HG03521 (cell line): ENCODE measurements around the gene PPP1R3D.
"Not testable (repeated sequence)": the region's sequence is repeated elsewhere in the genome, so short reads cannot be mapped to it uniquely, and the experiment has no call there.

Experiments used
- ATAC-seq: cut with Tn5 transposase; IDR thresholded peaks from one replicate; pipeline ENCODE4 v1.9.1; 2021; ENCODE audit warnings: mild to moderate bottlenecking, moderate library complexity; ENCODE audit not compliant: unreplicated experiment

PPP1R3D gene

DNA sequence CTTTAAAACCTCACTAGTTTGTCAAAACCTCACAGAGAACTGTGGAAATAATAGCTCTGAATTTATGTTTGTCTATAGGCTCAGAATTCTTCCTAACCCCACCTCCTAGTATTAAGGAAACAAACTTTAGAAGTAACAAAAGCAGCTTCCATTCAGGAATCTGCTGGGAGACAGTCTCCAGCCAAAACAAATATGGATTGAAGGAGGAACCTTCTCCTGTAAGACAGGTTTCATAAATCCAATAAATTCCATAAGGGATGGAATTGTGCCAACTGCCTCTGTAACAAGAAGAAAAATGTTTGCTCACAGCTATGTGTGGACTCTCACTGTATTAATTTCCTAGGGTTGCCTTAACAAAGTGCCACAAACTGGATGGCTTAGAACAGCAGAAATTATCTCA lies 14.2 kb downstream of the PPP1R3D start:
- no peak for ATAC-seq

DNA sequence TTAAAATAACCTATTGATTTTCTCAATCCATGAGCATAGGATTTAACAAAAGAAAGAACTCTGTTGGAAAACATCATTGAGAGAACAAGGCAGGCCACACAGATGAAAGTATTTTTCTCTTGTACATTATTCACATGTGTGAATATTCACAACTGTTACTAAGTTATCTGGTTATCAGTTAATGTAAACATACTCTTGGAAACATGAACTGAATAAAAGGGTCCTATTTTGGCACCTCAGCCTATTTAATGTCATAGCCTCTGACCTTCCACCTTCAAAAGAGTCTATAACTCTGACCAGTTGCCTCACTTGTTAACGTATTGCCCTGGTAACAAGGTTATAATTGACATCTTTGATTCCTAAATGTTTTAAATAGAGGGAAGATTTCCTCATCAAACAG lies 14.7 kb downstream of the PPP1R3D start:
- ATAC-seq = no peak

DNA sequence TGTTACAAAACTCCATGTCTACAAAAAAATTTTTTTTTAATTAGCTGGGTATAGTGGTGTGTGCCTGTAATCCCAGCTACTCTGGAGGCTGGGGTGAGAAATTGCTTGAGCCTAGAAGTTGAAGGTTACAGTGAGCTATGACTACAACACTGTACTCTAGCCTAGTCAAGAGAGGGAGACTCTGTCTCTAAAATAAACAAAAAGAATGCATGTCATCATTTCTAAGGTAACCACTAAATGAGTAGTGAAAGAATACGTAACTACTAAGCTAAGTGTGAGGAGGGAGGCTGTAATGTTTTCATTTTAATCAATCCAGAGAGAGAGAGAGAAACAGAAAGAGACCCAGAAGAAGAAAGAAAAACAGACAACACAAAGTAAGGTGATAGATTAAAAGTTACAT lies 16.6 kb downstream of the PPP1R3D start:
- ATAC-seq = no peak

DNA sequence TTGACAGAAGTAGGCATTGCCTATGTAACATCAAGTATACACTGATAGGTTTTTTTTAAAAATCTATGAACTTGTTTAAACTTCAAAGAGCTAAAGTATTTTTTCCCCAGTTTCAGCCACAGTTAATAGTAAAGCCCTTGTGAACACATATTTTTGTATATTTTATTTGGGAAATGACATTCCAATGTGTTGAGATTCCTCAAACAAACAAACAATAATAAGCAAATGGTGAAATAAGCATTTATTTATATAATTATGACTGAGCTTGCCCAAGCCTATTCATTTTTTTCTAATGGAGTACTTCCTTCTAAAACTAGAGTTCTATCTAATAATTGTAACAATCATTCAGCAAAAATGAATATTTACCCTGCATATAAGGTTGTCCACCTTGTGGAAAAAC lies 19.2 kb downstream of the PPP1R3D start:
- no peak for ATAC-seq

DNA sequence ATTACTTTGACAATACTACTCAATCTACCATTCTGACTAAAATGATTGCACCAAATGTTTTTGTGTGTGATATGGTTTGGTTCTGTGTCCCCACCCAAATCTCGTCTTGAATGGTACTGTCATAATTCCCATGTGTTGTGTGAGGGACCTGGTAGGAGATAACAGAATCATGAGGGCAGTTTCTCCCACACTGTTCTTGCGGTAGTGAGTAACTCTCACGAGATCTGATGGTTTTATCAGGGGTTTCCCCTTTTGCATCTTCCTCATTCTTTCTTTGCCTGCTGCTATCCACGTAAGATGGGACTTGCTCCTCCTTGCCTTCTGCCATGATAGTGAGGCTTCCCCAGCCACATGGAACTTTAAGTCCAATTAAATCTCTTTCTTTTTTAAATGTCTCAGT lies 27.5 kb downstream of the PPP1R3D start:
- ATAC-seq = no peak

DNA sequence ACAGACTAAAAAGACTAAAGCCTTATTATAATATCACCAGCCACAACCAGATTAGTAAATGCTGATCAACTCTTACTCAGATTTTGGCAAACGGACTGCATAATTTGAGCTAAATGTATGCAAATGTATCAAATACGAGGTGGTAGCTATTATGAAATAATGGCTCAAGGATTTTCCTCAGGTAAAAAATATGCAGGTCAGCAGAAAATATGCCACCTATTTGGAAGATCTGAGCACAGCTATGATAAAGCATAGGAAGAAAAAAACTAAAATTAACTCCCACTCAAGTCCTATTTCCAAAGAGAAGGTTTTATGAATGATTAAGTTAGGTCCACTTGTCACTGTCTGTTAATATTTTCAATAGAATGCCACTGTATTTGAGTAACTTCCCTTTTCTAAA lies 29.1 kb downstream of the PPP1R3D start:
- no peak for ATAC-seq

DNA sequence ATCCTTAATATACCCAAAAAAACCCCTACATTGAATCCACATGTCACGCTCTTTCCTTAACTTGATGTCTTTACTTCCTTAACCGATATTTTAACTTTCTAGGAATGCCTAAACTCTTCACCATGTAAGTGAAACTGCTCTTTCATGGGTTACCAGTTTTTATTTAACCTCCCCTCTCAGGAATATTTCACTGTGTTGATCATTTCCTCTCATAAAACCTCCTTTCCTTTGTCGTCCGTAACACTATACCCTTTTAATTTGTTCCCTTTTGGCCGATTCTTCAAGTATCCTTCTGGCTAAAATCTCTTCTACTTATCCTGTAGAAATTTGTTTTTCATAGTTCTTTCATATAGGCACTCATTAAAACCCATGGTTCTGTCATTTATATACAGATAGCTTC lies 31.2 kb downstream of the PPP1R3D start:
- no peak for ATAC-seq

DNA sequence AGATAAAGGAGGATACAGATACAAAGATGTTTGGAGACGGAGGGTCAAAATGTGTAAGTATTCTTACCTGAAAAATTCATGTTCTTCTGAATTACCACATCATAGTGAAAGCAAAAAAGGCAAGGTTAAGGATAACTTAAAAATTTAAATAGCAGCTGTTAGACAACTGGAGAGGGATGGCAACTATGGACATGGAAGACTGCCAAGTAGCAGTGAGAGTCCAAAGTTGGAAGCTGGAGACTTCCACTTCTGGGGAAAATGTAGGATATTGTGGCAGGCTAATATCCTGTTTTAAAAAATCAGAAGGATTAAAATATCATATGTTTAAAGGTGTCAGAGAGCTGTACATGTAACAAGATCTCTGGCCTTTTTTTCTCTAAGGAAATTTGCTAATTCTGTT lies 36.5 kb downstream of the PPP1R3D start:
- ATAC-seq = no peak

DNA sequence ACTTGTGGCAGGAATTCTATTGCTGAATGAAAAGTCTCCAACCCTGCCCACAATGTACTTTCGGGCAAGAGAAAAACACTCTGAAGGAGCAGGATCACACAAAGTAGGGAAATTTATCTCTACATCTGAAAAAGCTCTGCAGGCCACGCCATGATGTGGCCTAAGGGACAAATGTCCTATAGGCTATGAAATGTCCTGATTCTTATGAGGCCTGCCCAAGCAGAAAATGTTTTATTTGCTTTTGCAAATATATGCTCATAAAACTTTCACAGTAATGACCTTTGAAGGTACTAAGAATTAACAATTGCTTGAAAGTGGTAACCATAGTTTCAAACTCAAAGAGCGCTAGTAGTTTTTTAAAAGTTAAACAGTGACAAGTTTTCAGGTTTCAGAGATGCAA lies 37.6 kb downstream of the PPP1R3D start:
- no peak for ATAC-seq

DNA sequence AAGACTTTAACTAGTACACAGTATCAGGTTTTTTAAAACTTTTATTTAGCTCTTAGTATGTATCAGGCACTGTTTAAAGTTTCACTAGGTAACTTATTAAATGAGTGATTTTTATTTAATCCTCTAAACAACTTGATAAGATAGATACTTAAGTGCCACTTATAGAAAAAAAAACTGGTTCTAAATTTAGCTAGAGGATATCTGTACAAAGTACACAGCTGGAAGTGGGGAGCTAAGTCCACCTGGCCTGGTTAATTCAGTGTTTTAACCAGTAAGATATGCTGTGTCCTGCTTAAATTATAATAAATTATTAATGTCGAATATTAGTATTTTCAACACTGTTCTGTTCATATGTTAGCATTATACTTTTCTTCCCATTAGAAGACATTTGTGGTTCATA lies 44.2 kb downstream of the PPP1R3D start:
- ATAC-seq = no peak

DNA sequence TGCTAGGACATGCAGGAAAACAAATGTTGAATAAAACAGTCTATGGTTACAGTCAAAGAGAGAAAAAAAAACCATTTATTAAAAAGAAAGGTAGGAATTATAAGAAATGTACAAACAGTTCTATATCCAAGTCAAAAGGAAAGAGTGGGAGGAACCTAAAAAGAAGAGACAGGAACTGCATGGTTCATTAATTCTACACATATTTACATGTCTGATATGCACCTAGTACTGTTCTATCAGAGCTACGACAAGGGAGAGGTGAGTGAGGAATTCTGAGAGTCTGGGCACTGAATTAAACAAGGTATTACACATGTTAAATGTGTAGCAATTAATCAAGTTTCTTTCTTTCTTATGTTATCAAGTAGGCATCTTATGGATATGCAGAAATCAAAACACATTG lies 48.5 kb downstream of the PPP1R3D start:
- no peak for ATAC-seq

DNA sequence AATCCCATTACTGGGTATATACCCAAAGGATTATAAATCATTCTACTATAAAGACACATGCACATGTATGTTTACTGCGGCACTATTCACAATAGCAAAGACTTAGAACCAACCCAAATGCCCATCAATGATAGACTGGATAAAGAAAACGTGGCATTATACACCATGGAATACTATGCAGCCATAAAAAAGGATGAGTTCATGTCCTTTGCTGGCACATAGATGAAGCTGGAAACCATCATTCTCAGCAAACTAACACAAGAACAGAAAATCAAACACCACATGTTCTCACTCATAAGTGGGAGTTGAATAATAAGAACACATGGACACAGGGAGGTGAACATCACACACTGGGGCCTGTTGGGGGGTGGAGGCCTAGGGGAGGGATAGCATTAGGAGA lies 50.1 kb downstream of the PPP1R3D start:
- not testable (repeated sequence) for ATAC-seq

DNA sequence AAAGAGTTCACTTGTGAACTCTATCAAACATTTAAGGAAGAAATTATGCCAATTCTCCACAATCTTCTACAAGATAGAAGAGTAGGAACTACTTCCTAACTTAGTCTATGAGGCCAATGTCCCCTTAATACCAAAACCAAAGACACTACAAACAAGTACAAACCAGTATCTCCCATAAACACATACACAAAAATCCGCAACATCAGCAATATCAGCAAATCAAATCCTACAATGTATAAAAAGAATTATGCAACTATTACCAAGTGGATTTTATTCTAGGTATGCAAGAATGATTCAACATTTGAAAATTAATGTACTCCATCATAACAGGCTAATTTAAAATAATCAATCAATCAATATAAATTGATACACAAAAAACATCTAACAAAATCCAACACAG lies 52.1 kb downstream of the PPP1R3D start:
- ATAC-seq = no peak
